Esophagus muscularis mucosa (tissue), 4 donors: ENCODE measurements around the gene AKAP14. TPM values are rescaled to one million over a fixed set of nuclear protein-coding genes. Genes with fewer than 3 reads are reported as not detected.
"Not testable (repeated sequence)": the region's sequence is repeated elsewhere in the genome, so short reads cannot be mapped to it uniquely, and the experiment has no call there.

Experiments
- DNase-seq: peaks from one replicate; pipeline ENCODE4 v3.0.0-alpha.2; 2017; ENCODE audit errors: extremely low spot score
- H3K27ac ChIP-seq, 4 donors: fragments of 200-600 bp; sonication (generic); replicated peaks in 1 of 4; 1 replicate in 3 of 4; 2 replicates in 1 of 4; pipeline ENCODE4 v1.5.1; 2016 to 2019; ENCODE audit warnings: mild to moderate bottlenecking in 1 of 4
- H3K27me3 ChIP-seq, 4 donors: fragments of 200-600 bp; sonication (generic); one replicate each; pipeline versions ENCODE4 v1.5.1 to v1.6.0; 2016 to 2019
- H3K36me3 ChIP-seq, 4 donors: fragments of 200-600 bp; sonication (generic); one replicate each; pipeline ENCODE4 v1.5.1; 2016 to 2019
- H3K4me1 ChIP-seq, 4 donors: fragments of 200-600 bp; sonication (generic); one replicate each; pipeline ENCODE4 v1.5.1; 2016 to 2019
- H3K4me3 ChIP-seq, 4 donors: fragments of 200-600 bp; sonication (generic); 1 replicate in 2 of 4; 2 replicates in 2 of 4; pipeline ENCODE4 v1.5.1; 2016 to 2019; ENCODE audit warnings: mild to moderate bottlenecking in 4 of 4, moderate library complexity in 1 of 4
- H3K9me3 ChIP-seq, 4 donors: fragments of 200-600 bp; sonication (generic); 1 replicate in 3 of 4; 2 replicates in 1 of 4; pipeline ENCODE4 v1.5.1; 2016 to 2019
- EP300 ChIP-seq: sonication (generic); formaldehyde crosslinking; IDR thresholded peaks from one replicate; pipeline ENCODE4 v1.6.1; 2017; ENCODE audit warnings: antibody characterized with exemption
- POLR2A ChIP-seq: fragments of 450-650 bp; IDR thresholded peaks from one replicate; pipeline ENCODE4 v1.6.1; 2017; ENCODE audit warnings: antibody characterized with exemption, moderate library complexity, mild to moderate bottlenecking, low read depth
- POLR2AphosphoS5 ChIP-seq, 2 donors: sonication (generic); formaldehyde crosslinking; IDR thresholded peaks; one replicate each; pipeline ENCODE4 v1.6.1; 2017; ENCODE audit warnings: antibody characterized with exemption in 2 of 2
- WGBS: methylation state at CpG from one replicate; pipeline ENCODE4 v1.1.5; 2018; 5-methylcytosine and 5-hydroxymethylcytosine counted together
- intact Hi-C: fragments of 100-400 bp; cut with DNase I; formaldehyde crosslinking; loops from one replicate; pipeline ENCODE4 v1.15.1; 2023
- total RNA-seq, 4 donors: library from RNA; depleted of rRNA; stranded (reverse); fragments of >200 nt; gene quantifications; one replicate each; pipeline versions ENCODE4 v1.1.0 to v1.2.1, GENCODE V29; 2016
- TF ChIP-seq, protein P1 (sequence below), 3 experiments: fragments of 200-600 bp in 2 of 3; fragments of 450-650 bp in 1 of 3; sonication (generic) in 2 of 3; IDR thresholded peaks; one replicate each; pipeline ENCODE4 v1.5.1; 2017 to 2019; ENCODE audit warnings: antibody characterized with exemption in 3 of 3, mild to moderate bottlenecking in 2 of 3, moderate library complexity in 1 of 3

AKAP14 gene
- total RNA-seq, 4 donors from 2014 or later = not detected

DNA sequence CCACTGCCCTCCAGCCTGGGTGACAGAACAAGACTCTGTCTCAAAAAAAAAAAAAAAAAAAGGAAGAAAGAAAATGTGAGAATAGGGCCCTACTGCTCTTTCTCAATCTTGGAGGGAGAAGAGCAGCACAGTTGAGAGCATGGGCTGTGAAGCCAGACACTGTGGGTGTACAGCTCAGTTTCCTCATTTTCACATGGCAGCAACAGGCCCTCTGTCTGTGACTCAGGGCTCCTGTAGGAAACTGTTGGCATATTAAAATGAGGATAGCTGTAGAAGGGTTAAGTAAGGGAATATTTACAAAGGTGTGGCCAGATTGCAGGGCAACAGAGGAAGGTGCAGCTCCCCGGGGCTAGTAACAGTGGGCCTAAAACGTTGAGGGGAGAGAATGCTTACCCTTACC, 3.4 kb downstream of the AKAP14 start:
- no peak overlapping the region for H3K27ac ChIP-seq
- no peak overlapping the region for H3K4me3 ChIP-seq
- intact Hi-C loops = no loop called here
- WGBS = 21% methylated on average over 2 of the region's 2 CpGs
- no peaks in the 10 kb centered on the region for H3K9me3 ChIP-seq
- H3K27me3 ChIP-seq = no peaks in the 10 kb centered on the region
- DNase-seq = no peak
- no peaks in the 10 kb centered on the region for H3K36me3 ChIP-seq
- no peak for TF ChIP-seq EP300
- TF ChIP-seq, protein P1, sequence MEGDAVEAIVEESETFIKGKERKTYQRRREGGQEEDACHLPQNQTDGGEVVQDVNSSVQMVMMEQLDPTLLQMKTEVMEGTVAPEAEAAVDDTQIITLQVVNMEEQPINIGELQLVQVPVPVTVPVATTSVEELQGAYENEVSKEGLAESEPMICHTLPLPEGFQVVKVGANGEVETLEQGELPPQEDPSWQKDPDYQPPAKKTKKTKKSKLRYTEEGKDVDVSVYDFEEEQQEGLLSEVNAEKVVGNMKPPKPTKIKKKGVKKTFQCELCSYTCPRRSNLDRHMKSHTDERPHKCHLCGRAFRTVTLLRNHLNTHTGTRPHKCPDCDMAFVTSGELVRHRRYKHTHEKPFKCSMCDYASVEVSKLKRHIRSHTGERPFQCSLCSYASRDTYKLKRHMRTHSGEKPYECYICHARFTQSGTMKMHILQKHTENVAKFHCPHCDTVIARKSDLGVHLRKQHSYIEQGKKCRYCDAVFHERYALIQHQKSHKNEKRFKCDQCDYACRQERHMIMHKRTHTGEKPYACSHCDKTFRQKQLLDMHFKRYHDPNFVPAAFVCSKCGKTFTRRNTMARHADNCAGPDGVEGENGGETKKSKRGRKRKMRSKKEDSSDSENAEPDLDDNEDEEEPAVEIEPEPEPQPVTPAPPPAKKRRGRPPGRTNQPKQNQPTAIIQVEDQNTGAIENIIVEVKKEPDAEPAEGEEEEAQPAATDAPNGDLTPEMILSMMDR (IDR thresholded peaks at IDR 0.05) = no peak
- H3K4me1 ChIP-seq = no peaks in the 10 kb centered on the region

DNA sequence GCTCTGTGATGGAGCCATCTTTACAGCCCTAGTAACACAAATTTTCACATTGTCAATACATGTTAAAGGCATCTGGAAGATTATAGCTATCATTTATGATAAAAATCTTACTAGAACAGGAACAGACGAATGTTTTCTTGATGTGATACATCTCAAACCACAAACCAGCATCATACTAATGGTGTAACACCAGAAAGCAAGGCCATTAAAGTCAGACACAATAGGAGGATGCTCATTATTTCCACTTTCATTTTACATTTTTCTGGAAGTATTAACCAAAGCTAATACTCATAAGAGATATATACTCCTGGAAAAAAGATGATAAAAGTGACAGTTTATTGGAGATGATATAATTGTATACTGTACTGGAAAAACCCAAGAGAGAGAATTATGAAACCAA, 5.3 kb downstream of the AKAP14 start:
- intact Hi-C loops = no loop called here
- Histone ChIP-seq H3K4me3 (no peak overlapping the region), H3K36me3 (no peaks in the 10 kb centered on the region), H3K9me3 (no peaks in the 10 kb centered on the region), H3K27me3 (no peaks in the 10 kb centered on the region), H3K4me1 (no peaks in the 10 kb centered on the region), H3K27ac (no peak overlapping the region)
- DNase-seq = no peak
- whole genome bisulfite sequencing = 49% methylated on average over 1 of the region's 1 CpG
- TF ChIP-seq POLR2AphosphoS5 (IDR thresholded peaks at IDR 0.05) (no peak), POLR2A (no peak), EP300 (no peak)
- TF ChIP-seq, protein P1 (IDR thresholded peaks at IDR 0.05) = no peak

DNA sequence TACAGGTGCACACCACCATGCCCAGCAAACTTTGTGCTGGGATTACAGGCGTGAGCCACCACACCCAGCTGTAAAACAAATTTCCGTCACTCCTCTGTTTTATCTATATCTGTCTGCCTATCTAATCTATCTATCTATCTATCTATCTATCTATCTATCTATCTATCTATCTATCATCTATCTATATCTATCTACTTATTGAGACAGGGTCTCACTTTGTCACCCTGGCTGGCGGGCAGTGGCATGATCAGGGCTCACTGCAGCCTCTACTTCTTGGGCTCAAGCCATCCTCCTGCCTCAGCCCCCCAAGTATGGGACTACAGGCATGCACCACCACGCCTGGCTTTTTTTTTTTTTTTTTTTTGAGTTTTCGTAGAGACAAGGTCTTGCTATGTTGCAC, 20.6 kb downstream of the AKAP14 start:
- H3K4me3 ChIP-seq = no peak overlapping the region
- DNase-seq = no peak
- no peak overlapping the region for H3K27ac ChIP-seq
- TF ChIP-seq POLR2A (no peak), EP300 (no peak)
- TF ChIP-seq, protein P1 (IDR thresholded peaks at IDR 0.05) = no peak
- no peaks in the 10 kb centered on the region for H3K27me3 ChIP-seq
- intact Hi-C loops = no loop called here
- no peaks in the 10 kb centered on the region for H3K4me1 ChIP-seq
- WGBS = 80% methylated on average over 5 of the region's 5 CpGs
- H3K9me3 ChIP-seq = no peaks in the 10 kb centered on the region
- H3K36me3 ChIP-seq = no peaks in the 10 kb centered on the region

DNA sequence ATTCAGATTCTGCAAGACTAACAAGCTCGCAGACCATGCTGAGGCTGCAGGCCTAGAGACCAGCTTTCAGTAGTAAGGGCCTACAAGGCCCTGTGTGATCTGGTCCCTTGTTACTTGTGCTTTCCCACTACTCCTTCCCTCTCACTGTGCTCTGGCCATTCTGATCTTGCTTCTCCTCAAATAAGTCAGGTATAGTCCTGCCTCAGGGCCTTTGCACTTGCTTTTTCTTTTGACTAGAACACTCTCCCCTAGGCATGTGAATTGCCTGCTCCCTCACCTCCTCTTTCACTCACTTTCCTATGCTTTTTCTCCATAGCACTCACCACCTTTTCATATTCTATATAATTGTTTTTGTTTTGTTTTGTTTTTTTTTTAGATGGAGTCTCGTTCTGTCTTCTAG, 22.2 kb downstream of the AKAP14 start:
- intact Hi-C loops = no loop called here
- H3K36me3 ChIP-seq = peaks cover 0 to 3% (median 0%) of the 10 kb centered on the region in 4 donors
- no peak for DNase-seq
- no peaks in the 10 kb centered on the region for H3K4me1 ChIP-seq
- TF ChIP-seq EP300 (no peak), POLR2AphosphoS5 (IDR thresholded peaks at IDR 0.05) (no peak), POLR2A (no peak)
- TF ChIP-seq, protein P1 (IDR thresholded peaks at IDR 0.05) = no peak
- no peak overlapping the region for H3K4me3 ChIP-seq
- no peaks in the 10 kb centered on the region for H3K9me3 ChIP-seq
- WGBS = 85% methylated on average over 2 of the region's 2 CpGs
- no peak overlapping the region for H3K27ac ChIP-seq
- H3K27me3 ChIP-seq = no peaks in the 10 kb centered on the region

DNA sequence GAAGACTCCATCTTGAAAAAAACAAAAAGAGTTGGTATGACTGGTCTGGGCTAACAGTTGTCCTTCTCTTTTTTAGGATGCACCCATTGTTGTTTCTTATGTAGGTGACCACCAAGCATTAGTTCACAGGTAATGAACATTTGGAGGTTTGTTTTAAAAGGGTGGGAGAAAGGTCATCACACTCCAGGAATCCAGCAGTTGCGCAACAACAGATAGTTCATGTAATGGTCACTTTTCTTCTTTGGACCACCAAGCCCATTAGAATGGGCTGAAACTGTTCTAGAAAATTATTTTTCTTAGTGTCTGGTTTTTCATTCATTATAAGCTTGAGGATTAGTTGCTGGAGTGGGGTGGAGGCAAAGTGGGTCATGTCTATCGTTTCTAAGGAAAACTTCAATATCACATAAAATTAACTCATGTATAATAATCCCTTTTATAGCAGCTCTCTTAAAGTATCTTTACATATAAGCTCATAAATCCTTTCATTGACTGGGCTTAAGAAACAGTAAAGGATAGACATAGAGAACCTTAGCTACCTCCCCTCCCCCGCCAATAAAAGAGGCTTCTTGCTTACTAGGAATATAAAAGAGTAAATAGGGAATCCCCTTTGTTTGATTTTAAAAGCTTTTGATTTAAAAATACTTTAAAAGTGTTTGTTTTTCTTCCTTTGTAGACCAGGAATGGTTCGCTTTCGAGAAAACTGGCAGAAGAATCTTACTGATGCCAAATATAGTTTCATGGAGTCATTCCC, 24.3 kb downstream of the AKAP14 start:
- Histone ChIP-seq H3K9me3 (no peaks in the 10 kb centered on the region), H3K27me3 (no peaks in the 10 kb centered on the region), H3K4me1 (no peaks in the 10 kb centered on the region), H3K4me3 (no peak overlapping the region), H3K27ac (no peak overlapping the region), H3K36me3 (peaks cover 0 to 22% (median 9%) of the 10 kb centered on the region in 4 donors)
- no peak for DNase-seq
- intact Hi-C loops = no loop called here
- WGBS = 82% methylated on average over 5 of the region's 5 CpGs
- TF ChIP-seq, protein P1 (IDR thresholded peaks at IDR 0.05) = no peak
- TF ChIP-seq EP300 (no peak), POLR2A (no peak), POLR2AphosphoS5 (IDR thresholded peaks at IDR 0.05) (no peak)

DNA sequence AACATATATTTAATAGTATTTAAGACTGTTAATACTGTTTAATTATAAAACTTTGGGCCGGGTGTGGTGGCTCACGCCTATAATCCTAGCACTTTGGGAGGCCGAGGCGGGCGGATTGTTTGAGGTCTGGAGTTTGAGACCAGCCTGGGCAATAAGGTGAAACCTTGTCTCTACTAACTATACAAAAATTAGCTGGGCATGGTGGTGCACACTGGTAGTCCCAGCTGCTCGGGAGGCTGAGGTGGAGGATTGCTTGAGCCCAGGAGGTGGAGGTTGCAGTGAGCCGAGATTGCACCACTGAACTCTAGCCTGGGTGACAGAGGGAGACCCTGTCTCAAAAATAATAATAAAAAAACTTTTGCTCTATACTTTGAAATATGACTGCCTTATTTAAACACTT, 26.7 kb downstream of the AKAP14 start:
- intact Hi-C loops = not testable (repeated sequence)

More for the DNA sequence above, 26.7 kb downstream of the AKAP14 start:
- 94% methylated on average over 7 of the region's 7 CpGs for WGBS
- H3K36me3 ChIP-seq = peaks cover 0 to 40% (median 18%) of the 10 kb centered on the region in 4 donors
- H3K4me1 ChIP-seq, H3K27ac ChIP-seq, H3K9me3 ChIP-seq, H3K27me3 ChIP-seq, H3K4me3 ChIP-seq, DNase-seq: not testable (repeated sequence)
